Measurements from ENCODE around the gene DUSP19. TPM values are rescaled to one million over a fixed set of nuclear protein-coding genes. Genes with fewer than 3 reads are reported as not detected.
A peak's percentile ranks its signal among the peaks of the same experiment; 100 is the strongest.

Gene DUSP19
- total and polyA plus RNA-seq, 2 of the 13 experiments (the other 11 are each of a cell fraction or from before 2014, with no cell fraction given) = 1.3 to 1.9 TPM

- Histone ChIP-seq H4K20me1 (ENCODE audit: insufficient read depth, low read length) (no peaks in the 10 kb centered on the region), H3K27ac (ENCODE audit: extremely low read length, insufficient read depth, low read length) (no peak overlapping the region), H3K36me3 (replicated peaks in 1 of 2; ENCODE audit: control insufficient read depth in 1 of 2, insufficient read depth in 2 of 2, low read length in 2 of 2) (no peaks in the 10 kb centered on the region), H3K4me3 (replicated peaks in 1 of 3; ENCODE audit: insufficient read depth in 1 of 3, low read depth in 2 of 3, low read length in 3 of 3) (no peak overlapping the region), H3K9ac (ENCODE audit: insufficient read depth, low read depth, low read length) (no peak overlapping the region), H3K4me2 (ENCODE audit: low read depth, low read length) (no peak overlapping the region), H2AFZ (ENCODE audit: low read length) (no peak overlapping the region), H3K9me3 (ENCODE audit: low read length) (peaks cover 7% of the 10 kb centered on the region; the same call in 1 of the 2 replicates), H3K27me3 (ENCODE audit: control insufficient read depth in 1 of 2, insufficient read depth in 2 of 2, low read length in 2 of 2) (0 out of 5 replicates have a peak, but pooled peaks cover 0 to 9% of the 10 kb centered on the region in 2 experiments), H3K79me2 (ENCODE audit: insufficient read depth, low read length) (no peaks in the 10 kb centered on the region), H3K4me1 (ENCODE audit: insufficient read depth, low read length) (peaks cover 10% of the 10 kb centered on the region)
- DNase-seq (ENCODE audit: low spot score) (no peak), ATAC-seq (no peak), FAIRE-seq (no peak)
- POLR2A ChIA-PET = no interaction called here
- no TSS peak for BruUV-seq (replicated peaks)
- CTCF ChIA-PET (ENCODE audit: low intra/inter-chr PET ratio, low total read pairs) = no interaction called here
- 22% methylated on average over 3 of the region's 3 CpGs for WGBS (ENCODE audit: low lambda C conversion rate)
- intact Hi-C loops (cut with micrococcal nuclease; ENCODE audit: unreplicated experiment) (no loop called here), in situ Hi-C loops (cut with HindIII; ENCODE audit: extremely low pct_ligation_motif_present, low pct_unique_long_range_greater_than_20kb) (no loop called here)
- peak; percentile 44 for TF ChIP-seq ZNF407 (CRISPR knock-in tag; IDR thresholded peaks at IDR 0.05; ENCODE audit: not compliant biosample characterization)
- no peak for TF ChIP-seq E2F1 (CRISPR knock-in tag; IDR thresholded peaks at IDR 0.05)
Observed at GRCh38 chr2:183068561-183068960, 10.0 kb upstream of the DUSP19 start.
